GM19025 (cell line): Measurements from ENCODE around the gene PERM1.
"Not testable (repeated sequence)": the region's sequence is repeated elsewhere in the genome, so short reads cannot be mapped to it uniquely, and the experiment has no call there.

Experiments used
- ATAC-seq: cut with Tn5 transposase; IDR thresholded peaks from one replicate; pipeline ENCODE4 v1.9.1; 2021; ENCODE audit warnings: mild to moderate bottlenecking, low read depth, moderate library complexity; ENCODE audit not compliant: unreplicated experiment

PERM1 gene

GRCh38 chr1:1014799-1015681 is 33.1 kb upstream of the PERM1 start:
- ATAC-seq = no peak

GRCh38 chr1:1013922-1014648 is 32.2 kb upstream of the PERM1 start:
- no peak for ATAC-seq

GRCh38 chr1:1013105-1013921 is 31.4 kb upstream of the PERM1 start, which contains the start of gene ISG15:
ISG15 (plus strand) TSS chr1:1013497; CDS start chr1:1013574, 77 bp downstream.
- ATAC-seq = no peak

GRCh38 chr1:1012736-1013104 is 30.8 kb upstream of the PERM1 start:
- ATAC-seq = not testable (repeated sequence)

GRCh38 chr1:1011396-1011949 is 29.6 kb upstream of the PERM1 start:
- no peak for ATAC-seq

GRCh38 chr1:1010131-1010530 is 28.2 kb upstream of the PERM1 start:
- not testable (repeated sequence) for ATAC-seq

- no peak for ATAC-seq
Observed at GRCh38 chr1:1006305-1007159, 24.6 kb upstream of the PERM1 start.

- ATAC-seq = no peak
Observed at GRCh38 chr1:1005774-1006304, 23.9 kb upstream of the PERM1 start.

DNA sequence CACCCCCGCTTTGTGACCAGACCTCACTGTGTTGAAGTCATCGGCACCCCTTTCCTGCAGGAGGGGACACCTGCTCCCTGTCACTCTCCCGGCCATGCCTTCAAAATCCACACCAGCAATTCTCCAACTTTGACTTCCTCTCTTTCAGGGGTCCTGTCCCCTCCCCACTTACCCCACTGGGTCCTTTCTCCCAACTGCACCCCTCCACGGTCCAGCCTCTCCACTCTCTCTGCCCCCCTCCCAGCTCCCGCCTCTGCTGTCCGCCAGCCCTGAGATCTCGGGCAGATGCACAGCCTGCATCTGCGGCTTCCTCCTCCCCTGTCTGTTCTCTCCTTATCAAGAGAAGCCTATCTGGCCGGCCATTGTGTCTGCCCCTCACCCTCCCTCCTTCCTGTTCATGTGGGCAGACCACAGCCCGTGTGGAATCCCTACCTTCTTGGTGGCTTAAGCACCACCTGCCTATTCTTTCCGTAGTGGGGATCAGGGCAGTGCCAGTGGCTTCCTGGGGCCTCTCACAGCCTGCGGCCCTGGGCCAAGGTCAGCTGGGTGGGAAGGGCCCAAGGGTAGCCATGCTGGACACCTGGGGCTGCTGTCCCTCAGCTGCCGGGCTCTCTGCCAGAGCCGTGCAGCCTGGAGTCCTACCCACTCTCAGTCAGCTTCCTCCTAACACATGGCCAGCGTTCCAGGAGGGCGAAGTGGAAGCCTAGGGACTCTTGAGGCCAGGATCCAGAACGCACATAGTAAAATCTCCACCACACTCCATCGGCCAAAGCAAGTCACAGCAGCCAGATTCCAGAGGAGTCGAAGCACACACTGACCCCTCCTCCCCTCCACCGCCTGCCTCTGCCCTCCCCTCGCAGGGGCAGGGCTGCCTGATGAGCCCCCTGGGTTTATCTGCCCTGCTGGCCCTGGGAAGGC is 23.1 kb upstream of the PERM1 start:
- ATAC-seq = no peak

DNA sequence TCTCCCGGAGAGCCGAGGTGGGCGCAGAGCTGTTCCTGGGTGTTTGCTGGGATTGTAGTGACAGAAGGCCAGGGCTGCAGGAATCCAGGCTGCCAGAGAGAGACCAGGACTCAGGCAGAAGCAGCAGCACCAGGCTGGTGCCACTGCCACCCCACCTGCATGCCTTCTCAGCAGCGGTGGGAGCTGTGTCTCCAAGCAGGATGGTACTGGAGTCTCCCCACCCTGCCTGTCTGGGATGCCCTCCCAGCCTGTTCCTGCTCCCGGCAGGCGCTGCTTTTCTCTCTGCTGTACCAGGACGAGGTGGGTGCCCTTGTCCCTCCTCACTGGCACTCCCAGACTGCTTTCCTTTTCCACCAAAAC is 22.5 kb upstream of the PERM1 start:
- no peak for ATAC-seq

DNA sequence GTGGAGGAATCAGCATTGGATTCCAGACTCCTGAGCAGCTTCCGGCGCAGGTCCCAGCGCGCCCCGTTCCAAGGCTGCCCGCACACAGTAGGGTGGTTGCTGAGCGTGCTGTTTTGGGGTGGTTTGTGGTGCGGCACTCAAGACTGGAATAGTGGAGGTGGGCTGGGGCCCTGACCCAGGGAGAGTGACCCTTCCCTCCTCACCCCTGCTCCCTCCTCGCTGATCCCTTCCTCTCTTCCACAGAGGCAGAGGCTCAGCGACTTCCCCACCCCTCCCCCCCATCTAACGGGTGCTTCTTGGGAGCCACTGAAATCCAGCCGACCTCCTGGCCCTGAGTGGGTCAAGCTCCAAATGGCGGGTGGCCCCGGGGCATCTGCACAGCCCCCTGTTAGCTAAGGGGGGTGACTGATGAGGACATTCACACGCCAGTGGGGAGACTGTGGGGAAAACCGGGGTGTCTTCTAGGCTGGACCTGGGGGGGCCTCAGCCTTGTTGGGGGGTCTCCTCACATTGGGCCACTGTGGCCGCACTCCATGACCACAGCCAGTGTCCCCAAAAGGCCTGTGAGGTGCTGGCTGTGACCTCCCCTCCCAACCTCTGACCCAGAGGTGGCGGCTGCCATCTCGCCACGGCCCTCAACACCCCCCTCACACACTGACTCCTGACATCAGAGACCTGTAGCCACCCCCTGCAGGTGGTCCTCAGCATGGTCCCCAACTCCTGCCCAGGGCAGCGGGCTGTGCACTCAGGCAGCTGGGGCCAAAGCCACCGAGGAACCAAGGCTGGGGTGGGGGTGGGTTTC is 21.9 kb upstream of the PERM1 start:
- no peak for ATAC-seq

DNA sequence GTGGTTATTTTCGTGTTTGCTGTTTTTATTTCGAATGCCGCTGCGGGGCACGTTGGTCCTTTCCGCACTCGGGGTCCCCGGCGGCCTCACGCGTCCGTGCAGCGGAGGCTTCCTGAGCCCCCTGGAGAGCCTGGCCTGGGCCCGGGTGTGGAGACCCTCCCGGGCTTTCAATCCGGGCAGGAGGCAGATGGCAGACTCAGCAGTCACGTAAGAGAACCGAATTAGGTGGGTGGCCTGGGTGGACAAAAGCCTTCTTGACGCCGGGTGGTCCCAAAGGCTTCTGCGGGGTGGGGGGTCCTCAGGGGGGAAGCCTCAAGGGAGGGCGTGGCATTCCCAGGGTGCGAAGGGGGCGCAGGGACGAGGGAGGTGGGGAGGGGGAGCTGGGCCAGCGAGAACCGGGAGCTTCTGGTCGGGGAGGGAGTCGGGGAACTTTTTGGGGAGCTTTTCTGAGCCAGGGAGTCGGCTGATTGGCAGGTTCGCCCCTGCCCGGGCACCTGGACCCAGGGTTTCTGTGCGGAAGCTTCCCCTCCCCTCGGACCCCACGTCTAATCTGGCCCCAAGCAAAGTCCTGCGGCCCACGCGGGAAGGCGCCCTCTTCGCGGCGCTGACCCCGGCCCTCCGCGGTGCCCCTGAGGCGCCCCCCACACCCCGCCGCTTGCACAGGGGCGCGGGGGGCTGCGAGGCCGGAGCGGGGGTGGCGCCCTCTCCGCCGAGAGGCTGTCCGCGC is 19.3 kb upstream of the PERM1 start:
- ATAC-seq = no peak

DNA sequence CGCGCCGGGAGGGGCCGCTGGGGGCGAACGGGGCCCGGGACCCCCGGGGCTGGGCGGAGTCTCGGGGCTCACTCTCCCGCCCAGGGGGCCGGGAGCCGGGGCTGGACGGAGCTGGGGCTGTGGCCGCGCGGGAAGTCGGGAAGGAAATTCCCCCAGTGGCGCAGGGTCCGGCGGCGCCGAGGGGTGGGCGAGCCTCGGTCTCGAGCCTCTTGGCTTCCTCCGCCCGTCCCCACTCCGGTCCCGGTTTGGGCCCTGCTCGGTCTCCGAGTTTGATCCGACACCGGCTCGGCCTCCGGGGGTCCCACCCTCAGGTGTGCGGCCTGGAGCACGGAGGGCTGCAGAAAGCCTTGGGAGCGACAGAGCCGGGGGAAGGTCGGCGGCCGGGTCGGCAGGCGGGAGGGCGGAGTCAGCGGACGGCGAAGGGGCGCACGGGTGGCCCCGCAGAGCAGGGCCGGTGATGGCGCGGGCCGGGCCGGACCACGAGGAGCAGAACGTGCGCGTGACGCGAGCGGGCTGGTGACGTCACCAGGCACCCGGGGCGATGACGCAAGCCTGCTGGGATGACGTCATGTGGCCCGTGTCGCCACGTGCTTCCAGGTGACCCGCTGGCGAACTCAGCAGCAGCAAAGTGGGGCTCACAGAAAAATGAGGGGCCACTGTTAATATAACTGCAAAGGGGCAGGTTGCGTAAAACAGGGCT is 18.6 kb upstream of the PERM1 start:
- no peak for ATAC-seq

- no peak for ATAC-seq
Observed at GRCh38 chr1:999725-1000356, 17.9 kb upstream of the PERM1 start, which contains the start of gene HES4. HES4 (minus strand) TSS chr1:1000097; CDS start chr1:999973, 124 bp downstream.

DNA sequence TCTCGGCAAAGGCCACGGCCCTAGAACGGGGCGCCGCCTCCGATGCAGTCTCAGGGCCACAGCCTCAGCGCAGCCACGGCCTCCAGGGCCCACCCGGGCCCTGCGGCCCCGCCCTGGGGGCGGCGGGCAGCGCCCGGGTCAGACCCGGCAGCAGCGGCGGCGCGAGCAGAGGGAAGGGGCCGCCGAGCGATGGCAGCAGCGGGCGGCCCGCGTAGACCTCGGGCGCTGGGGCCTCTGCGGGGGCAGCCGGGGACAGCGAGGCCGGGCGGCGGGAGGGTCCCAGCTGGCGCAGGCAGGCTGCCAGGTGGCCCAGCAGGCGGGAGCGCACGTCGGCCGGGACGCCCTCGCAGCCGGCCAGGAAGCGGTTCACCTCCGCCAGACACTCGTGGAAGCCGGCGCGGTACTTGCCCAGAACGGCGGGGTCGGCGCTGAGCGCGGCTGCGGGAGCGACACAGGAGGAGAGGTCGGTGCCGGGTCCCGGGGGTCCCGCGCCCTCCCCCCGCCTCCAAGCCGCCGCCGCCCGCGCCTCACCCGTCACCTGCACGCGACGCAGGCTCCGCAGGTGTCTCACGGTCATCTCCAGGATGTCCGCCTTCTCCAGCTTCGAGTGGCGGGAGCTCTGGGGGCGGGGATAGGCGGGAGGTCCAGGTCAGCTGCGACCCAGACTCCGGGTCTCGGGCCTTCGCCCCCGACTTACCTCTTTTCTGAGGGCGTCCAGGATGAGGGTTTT is 17.3 kb upstream of the PERM1 start:
- no peak for ATAC-seq
